MM.1S (cell line): ENCODE data around the gene DCHS2.

Experiments used
- CTCF ChIP-seq: fragments of 300-600 bp; sonication (generic); IDR thresholded peaks from 2 replicates; pipeline ENCODE4 v1.5.1; 2016; ENCODE audit warnings: antibody characterized with exemption, low read length, mixed read lengths
- EZH2 ChIP-seq: fragments of 300-600 bp; sonication (generic); optimal IDR thresholded peaks from 2 replicates; pipeline ENCODE3; 2017; ENCODE audit warnings: low read depth, mild to moderate bottlenecking, antibody characterized with exemption, low read length, mixed read lengths
- EZH2phosphoT487 ChIP-seq: fragments of 300-600 bp; sonication (generic); IDR thresholded peaks from 2 replicates; pipeline ENCODE4 v1.6.1; 2018; ENCODE audit warnings: antibody characterized with exemption, low read length

- TF ChIP-seq EZH2: no peak
- no peak for TF ChIP-seq CTCF
- no peak for TF ChIP-seq EZH2phosphoT487
Measured at GRCh38 chr4:154317201-154317999, 174.2 kb downstream of the DCHS2 start.
